GM18519 (cell line): Measurements from ENCODE around the gene SNX24.
"Not testable (repeated sequence)": the region's sequence is repeated elsewhere in the genome, so short reads cannot be mapped to it uniquely, and the experiment has no call there.

ENCODE experiments used
- ATAC-seq: cut with Tn5 transposase; IDR thresholded peaks from one replicate; pipeline ENCODE4 v1.9.1; 2021; ENCODE audit warnings: mild to moderate bottlenecking, moderate library complexity; ENCODE audit not compliant: unreplicated experiment, low FRiP score

SNX24 gene

GRCh38 chr5:122957457-122957856 is 112.0 kb downstream of the SNX24 start:
- ATAC-seq, result no peak

DNA sequence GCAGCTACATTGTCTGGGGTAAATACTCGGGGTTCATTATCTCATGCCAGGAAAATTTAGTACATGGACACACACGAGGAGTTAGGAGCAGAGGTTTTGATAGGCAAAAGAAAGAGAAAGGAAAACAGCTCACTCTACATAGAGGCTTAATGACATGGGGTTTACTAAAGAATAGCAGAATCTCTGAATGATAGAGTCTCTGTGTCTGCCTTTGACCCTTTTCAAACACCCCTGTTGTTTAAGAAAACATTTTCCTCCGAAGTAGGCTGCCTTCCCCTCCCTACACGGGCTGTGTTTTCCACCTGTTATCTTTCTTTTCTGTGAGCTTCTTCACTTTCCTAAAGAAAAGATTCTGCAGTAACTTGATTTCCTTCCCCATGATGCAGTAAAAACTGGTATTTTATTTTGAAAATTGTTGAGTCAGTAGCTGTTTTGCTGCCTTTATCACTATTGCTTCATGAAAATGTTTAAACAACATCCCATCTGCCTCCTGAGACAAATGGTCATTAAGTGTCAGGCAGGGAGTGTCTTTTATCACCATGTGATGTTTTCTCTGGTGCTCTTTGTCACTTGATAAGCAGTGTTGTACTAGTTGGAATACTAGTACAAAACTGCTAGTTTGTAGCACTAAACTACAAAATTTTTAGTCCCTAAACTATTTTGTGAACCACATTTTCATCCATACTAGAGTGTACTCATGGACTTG is 114.5 kb downstream of the SNX24 start:
- ATAC-seq, result no peak

- ATAC-seq, result no peak
Observed at GRCh38 chr5:122963305-122963704, 117.9 kb downstream of the SNX24 start.

GRCh38 chr5:122965111-122965510 is 119.7 kb downstream of the SNX24 start:
- no peak for ATAC-seq

DNA sequence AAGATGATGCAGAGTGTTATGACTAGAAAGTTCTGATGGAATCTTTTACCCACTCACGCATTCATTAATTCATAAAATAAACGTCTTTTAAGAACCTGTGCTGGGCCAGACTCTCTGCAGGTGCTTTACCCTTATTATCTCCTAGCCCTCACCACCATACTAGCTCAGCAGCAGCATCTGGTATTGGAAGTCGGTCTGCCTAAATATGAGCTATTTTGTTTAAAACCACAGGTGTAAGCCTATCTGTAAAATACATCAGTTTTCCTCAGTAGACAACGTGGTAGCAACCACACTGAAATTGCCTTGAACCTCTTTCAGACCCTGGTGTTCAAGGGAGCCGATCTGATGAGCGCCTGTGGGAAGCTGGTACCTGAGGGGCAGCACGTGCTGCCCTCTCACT is 121.7 kb downstream of the SNX24 start:
- no peak for ATAC-seq

DNA sequence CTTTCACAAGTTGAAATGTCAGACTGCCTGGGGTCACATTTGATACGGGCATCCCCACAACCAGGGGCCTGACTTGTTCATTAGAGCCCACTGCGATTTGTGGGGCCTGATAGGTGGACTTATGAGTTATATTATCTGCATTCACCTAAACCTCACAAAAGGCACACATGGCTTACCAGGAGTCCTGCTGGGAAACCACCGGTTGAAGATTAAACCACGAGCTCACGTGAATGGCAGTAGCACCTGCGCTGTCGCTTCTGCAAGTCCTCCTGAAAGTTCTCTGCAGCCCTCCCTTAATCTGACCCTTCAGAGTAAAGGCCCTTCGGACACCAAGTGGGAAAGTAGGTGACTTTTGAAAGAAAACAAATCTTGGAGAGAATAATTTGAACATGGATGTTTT is 122.2 kb downstream of the SNX24 start:
- ATAC-seq, result no peak

DNA sequence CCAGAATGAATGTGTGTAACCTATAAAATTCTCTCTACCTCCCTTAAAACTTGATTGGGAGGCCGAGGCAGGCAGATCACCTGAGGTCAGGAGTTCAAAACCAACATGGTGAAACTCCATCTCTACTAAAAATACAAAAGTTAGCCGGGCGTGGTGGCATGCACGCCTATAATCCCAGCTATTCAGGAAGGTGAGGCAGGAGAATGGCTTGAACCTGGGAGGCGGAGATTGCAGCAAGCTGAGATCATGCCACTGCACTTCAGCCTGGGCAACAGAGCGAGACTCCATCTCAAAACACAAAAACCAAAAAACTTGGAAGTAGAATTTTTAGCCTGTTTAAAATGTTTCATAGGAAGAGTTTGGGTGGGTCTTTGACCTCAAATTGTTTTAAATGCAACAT is 122.6 kb downstream of the SNX24 start:
- not testable (repeated sequence) for ATAC-seq

GRCh38 chr5:122971333-122971732 is 125.9 kb downstream of the SNX24 start:
- ATAC-seq, result no peak

DNA sequence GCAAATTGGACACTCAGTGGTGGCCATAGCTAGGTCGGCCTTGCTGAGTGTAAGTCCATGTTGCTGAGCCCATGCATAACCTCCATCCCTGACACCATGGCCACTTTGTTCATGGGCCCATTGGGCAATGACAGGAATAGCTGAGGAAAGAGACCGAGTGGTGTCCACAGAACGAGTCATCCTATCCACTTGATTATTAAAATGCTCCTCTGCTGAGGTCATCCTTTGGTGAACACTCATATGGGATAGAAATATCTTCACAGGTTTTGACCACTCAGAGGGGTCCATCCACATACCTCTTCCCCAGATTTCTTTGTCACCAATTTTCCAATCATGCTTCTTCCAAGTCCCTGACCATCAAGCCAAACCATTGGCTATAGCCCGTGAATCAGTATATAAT is 127.5 kb downstream of the SNX24 start:
- ATAC-seq, result no peak

- ATAC-seq, result not testable (repeated sequence)
Observed at GRCh38 chr5:122973759-122974158, 128.3 kb downstream of the SNX24 start.

DNA sequence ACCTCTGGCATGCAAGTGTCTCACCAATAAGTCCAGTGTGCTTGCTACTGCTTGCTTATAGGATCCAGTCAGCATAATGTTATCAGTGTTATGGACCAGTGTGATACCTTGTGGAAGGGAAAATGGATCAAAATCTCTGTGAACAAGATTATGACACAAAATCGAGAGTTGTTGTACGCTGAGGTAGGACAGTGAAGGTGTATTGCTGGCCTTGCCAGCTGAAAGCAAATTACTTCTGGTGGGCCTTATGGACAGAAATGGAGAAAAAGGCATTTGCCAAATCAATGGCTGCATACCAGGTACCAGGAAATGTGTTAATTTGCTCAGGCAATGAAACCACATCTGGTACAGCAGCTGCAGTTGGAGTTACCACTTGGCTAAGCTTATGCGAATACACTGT is 128.8 kb downstream of the SNX24 start:
- not testable (repeated sequence) for ATAC-seq

- ATAC-seq, result no peak
Observed at GRCh38 chr5:122977319-122977718, 131.9 kb downstream of the SNX24 start.

- no peak for ATAC-seq
Observed at GRCh38 chr5:122978068-122978467, 132.7 kb downstream of the SNX24 start.

GRCh38 chr5:122978644-122979297 is 133.4 kb downstream of the SNX24 start:
- ATAC-seq, result no peak

DNA sequence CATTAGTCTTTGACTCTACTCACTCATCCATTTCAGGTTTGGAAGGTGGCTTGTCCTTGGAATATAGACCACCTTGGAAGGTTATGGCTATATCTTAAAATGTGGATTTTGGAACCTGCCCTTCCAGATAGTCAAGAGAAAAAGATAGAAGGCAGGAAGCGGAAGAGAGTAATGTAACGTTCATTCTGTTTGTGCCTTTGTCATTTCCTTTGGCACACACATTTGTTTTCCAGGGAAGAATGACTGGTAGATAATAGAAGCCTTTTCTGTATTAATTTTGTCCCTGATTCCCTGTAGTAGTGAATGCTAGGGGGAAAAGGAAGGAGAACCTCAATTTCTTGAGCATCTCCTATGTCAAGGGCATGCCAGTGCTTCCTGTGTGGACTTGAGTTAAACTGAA is 136.4 kb downstream of the SNX24 start:
- ATAC-seq, result no peak

- no peak for ATAC-seq
Observed at GRCh38 chr5:122982376-122982775, 137.0 kb downstream of the SNX24 start.

DNA sequence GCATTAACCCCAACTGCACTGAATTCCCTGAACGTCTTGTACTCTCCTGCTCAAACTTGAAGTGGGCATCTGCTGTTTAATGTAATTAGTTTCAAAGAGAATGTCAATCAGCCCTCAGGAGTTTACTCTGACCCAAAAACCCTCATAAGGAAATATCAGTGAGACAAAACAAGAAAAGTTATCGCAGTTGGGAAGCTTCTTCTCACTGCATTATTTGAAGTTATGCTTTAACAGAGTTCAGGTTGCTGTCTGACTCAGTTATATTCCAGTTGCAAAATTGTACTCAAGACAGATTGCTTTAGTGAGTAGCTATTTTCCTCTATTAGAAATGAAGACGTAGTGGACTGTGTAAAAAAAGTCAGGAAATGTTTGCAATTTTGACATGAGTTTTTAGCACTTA is 139.0 kb downstream of the SNX24 start:
- ATAC-seq, result no peak

- no peak for ATAC-seq
Observed at GRCh38 chr5:122985006-122985700, 139.7 kb downstream of the SNX24 start.

DNA sequence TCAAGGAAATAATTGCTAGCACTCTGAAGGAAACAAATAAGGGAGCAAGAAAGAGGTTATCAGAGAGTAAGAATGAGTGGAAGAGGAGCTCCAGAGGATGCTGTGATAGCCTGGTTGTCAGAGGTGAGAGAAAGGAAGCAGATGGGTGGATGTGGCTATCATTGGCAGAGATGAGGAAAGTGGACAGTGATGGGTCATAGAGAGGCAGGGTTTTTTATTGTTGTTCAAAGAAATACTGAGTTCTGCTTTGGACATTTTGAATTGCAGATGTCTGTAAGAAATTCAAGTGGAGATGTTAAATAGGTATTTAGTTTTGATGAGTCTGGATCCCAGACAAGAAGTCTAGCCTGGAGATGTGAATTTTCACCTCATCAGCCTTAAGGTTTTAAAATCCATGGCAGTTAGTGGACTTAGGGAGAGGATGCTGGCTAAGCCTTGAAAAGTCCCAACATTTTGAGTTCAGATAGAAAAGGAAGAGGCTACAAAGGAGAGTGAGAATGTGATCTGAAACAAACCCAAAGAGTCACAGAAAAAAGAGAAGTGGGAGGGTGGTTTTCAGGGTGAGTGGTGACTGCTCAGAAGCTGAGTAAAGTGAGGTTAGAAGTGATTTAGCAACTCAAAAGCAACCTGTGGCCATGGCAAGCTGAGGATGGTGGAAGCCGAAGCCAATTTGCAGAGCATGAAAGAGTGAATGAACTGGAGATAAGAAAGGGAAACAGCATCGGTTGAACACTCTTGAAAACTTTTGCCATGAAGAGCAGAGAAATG is 140.7 kb downstream of the SNX24 start:
- ATAC-seq, result peak; percentile 98

GRCh38 chr5:122996091-122996490 is 150.7 kb downstream of the SNX24 start:
- ATAC-seq, result no peak

- no peak for ATAC-seq
Observed at GRCh38 chr5:122997294-122997693, 151.9 kb downstream of the SNX24 start.
